GM18499 (cell line): ENCODE measurements around the gene PLXNB2.

Experiments used
- ATAC-seq: cut with Tn5 transposase; IDR thresholded peaks from one replicate; pipeline ENCODE4 v1.9.1; 2021; ENCODE audit warnings: moderate number of reproducible peaks; ENCODE audit not compliant: insufficient read depth, unreplicated experiment

Gene PLXNB2

GRCh38 chr22:50298937-50299784 is 8.3 kb downstream of the PLXNB2 start:
- no peak for ATAC-seq

DNA sequence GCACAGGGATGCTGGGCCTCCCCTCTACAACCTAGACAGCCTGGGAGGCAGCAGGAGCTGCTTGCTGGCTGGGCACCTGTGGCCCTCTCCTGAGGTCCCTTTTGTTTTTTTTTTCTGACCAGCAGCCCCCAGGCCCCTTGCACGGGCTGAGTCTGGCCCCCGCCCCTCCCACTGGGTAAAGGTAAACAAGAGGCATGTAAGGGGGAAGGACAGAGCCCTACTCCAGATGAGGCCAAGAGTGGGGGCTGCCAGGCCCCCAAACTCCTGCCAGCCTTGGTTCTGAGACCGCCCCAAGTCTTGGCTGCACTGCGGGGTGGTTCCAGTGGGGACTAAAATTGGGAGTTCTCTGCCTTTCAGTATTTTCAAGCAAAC is 9.2 kb downstream of the PLXNB2 start:
- no peak for ATAC-seq

DNA sequence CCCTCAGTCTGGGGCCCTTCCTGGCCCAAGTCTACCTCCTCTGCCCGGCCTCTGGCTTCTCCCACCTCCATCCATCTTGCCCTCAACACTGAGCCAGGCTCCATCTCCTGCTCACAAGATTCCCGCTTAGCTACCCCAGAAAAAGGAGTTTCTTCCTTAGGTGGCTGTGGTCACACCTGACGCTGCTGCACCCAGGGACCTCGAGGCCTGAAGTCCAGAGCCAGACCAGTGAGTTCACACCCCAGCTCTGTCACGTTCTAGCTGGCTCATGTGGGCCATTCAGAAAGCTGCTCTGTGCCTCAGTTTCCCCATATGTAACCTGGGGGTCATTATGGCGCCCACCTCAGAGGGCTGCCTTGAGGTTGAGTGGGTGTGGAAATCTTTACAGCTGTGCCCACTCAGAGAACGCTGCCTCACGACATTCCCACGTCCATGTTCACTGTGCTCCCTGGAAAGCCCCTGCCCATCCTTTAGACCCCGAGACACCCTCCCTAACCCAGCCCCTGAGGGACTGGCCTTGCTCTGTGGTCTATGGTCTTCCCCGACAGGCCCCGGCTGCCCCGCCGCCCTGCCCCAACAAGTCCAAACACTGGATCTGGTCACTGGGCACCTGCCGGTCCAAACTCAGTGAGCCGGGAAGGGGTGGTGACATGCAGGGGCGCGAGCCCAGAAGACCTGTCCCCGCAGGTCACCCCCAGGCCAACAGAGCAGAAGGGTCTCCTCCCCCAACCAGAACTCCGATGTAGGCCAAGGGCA is 9.8 kb downstream of the PLXNB2 start:
- no peak for ATAC-seq

- ATAC-seq: no peak
These were observed 10.6 kb downstream of the PLXNB2 start for GRCh38 chr22:50296658-50297490.

DNA sequence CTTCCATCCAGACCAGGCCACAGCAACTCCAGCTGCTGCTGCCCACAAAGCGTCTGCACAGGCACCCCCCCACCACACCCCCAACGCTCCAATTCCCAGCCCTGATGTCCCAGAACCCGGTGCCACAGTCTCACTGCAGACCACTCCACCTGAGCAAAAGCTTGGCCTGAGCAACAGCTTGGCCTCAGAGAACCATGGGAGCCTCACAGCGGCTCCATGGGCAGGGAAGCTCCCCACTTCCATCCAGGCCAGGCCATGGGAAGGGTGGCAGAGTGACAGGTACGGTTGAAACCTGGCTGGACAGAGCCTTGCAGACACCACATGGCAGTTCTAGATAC is 13.2 kb downstream of the PLXNB2 start:
- no peak for ATAC-seq

DNA sequence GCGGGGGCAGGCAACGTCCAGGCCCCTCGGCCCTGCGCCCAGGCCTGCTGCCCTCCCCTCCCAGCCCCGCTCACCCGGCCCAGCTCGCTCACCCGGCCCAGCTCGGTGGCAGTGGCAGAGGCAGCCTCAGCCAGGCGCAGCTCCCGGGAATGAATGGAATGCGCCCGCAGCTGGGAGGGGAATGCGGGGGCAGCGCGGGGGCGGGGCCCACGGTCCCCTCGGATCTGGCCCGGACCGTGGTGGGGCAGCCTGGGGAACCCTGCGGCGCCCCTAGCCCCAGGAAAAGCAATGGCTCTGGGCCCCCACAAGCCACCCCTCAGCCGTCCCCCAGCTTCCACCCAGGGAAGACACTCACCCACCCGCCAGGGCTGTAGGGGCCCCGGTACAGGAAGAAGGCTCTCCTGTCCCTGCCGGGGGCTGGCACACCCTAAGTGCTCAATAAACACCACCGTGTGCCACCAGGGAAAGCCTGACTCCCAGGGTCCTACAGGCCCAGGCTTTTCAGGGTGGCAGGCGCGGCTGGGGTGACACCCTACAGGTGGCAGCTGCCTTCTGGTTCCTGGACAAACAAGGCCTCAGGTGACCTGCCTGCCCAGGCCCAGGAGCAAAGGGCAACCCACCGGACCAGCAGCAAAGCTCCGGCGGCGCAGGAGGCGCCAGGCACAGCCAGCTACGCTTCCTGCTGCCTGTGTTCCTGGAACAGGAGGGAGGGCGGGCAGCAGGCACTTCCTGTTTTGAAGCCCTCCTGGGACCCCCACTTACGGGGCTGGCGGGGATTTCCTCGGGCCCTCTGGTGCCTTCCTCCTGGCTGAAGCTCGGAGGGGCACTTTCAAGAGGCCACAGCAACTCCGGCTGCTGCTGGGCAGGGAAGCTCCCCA is 13.8 kb downstream of the PLXNB2 start:
- no peak for ATAC-seq

GRCh38 chr22:50292643-50293440 is 14.6 kb downstream of the PLXNB2 start:
- ATAC-seq: no peak

DNA sequence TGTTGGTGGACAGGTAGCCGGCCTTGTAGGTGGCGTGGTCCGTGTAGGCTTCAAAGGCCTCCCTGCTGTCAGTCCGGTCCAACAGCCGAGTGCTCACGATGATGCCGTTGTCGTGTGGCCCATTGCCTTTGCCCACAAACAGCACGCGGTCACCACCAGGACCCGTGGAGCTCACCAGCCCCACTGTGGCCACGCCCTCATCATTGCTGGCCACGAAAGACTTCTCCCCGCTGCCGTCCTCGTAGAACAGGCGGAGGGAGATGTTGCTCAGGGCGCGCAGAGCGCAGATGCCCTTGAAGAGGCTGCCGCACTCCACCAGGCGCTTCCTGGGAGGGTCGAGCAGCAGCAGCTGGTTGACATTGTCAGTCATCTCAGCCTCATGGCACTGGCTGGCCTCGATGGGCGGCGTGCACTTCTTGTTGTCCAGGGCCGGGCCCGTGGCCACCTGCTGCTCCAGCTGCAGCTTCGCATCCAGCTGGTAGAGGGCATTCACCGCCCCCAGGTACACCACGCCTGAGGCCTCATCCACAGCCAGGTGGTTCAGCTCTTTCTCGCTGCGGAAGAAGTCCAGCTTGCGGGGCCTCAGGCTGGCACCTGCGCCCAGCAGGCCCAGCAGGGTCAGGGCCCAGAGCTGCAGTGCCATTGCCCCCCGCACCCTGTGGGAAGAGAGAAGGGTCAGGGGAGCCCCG is 17.4 kb downstream of the PLXNB2 start:
- ATAC-seq: no peak

DNA sequence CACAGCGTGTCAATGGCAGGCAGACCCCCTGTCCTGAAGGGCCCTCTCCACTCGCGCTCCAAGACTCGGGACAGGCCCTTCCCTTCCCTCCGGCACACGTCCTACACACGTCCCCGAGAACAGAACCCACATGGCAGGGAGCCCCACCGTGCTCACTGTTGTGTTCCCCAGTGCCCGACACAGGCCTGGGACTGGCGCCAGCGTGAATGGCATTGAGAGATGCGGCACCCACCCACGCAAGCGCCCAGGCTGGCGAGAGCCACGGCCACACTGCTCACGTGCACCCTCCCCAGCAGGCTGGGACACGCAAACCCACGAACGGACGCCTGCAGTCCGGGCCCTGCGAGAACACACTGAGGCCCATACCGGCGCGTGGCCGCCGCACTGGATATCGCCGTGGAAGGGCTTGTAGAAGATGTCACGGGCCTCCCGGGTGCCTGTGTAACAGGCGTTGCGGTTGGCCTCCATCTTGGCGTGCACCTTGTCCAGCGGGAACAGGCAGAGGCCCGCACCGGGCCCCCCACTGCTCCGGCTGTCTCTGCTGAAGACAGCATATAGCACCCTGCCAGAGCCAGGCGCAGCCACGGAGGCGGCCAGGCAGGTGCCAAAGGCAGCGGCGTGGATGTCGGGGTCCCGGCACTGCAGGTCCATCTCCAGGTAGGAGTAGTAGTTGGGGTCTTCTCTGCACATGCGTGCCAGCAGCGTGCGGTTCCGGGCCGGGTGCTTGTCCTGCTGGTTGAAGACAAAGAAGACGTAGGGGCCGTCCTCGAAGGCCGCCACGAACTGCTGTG is 18.1 kb downstream of the PLXNB2 start:
- no peak for ATAC-seq

GRCh38 chr22:50287731-50288130 is 19.7 kb downstream of the PLXNB2 start:
- no peak for ATAC-seq

- ATAC-seq: no peak
These were observed 20.6 kb downstream of the PLXNB2 start for GRCh38 chr22:50286701-50287318.

DNA sequence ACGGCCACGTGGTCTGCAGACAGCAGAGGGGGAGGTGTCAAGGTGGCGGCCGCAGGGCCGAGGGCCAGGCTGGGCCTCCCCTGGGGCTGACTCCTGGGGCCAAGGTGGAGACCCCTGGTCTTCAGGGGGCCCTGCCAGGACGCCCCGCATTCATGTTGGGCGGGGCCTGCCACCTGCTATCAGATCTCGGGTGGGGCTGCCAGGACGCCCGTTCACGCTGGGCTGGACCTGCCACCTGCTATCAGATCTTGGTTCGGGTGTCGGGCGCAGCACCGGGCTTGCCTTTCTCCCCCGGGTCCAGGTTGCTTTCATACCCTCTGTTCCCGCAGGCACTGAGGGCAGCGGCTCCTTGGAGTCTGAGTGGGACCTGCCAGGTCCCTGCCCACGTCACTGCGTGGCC is 21.2 kb downstream of the PLXNB2 start:
- ATAC-seq: no peak

DNA sequence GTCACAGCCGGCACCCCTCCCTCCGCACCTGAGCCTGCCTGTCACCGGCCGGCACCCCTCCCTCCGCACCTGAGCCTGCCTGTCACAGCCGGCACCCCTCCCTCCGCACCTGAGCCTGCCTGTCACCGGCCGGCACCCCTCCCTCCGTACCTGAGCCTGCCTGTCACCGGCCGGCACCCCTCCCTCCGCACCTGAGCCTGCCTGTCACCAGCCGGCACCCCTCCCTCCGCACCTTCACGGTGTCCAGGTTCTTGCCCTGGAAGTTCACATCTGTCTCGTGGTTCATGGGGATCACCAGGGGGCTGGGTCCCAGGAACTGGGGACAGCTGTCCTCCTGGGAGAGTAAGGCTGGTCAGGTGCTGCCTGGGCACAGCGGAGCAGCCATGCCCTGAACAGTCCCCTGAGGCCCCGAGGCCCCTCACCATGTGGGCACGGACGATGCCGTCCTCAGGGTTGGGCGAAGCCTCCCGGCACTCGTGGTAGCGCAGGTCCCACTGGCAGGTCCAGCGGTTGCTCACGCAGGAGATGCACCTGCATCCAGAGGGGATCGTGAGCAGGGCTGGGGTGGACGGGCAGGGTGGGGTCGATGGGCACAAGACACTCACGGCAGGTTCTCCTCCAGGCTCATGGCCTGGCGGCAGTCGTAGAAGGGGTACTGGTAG is 21.7 kb downstream of the PLXNB2 start:
- no peak for ATAC-seq

GRCh38 chr22:50284479-50284878 is 23.0 kb downstream of the PLXNB2 start:
- no peak for ATAC-seq

DNA sequence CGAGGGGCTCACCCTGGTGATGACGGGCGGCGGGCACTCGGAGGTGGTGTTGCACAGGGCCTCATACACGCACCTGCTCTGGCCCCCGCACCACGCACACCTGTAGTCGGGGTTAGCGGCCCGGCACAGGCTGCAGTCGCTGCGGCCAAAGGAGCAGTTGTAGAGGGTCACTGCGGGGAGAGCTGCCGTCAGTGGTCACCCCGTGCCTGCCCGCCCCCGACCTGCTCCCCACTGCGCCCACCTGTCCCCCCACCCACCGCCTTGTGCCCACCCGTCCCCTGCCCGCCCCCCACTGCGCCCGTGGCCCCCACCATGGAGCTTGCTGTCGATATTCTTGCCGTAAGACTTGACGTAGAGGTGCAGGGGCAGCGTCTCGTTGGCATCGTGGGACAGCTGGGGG is 23.6 kb downstream of the PLXNB2 start:
- ATAC-seq: no peak

GRCh38 chr22:50282361-50283155 is 24.9 kb downstream of the PLXNB2 start:
- ATAC-seq: no peak
